HepG2 (cell line): ENCODE measurements around the gene DLST. TPM values are rescaled to one million over a fixed set of nuclear protein-coding genes. Genes with fewer than 3 reads are reported as not detected.
A peak's percentile ranks its signal among the peaks of the same experiment; 100 is the strongest.

ENCODE experiments used
- AKNA ChIP-seq: sonication (generic); formaldehyde crosslinking; IDR thresholded peaks from 2 replicates; pipeline ENCODE4 v1.4.0; 2020; ENCODE audit warnings: missing genetic modification reagents, borderline replicate concordance
- ATM ChIP-seq: fragments of 450-650 bp; IDR thresholded peaks from 2 replicates; pipeline ENCODE4 v1.7.1; 2017; ENCODE audit warnings: mild to moderate bottlenecking, borderline replicate concordance
- CREBL2 ChIP-seq: sonication (generic); formaldehyde crosslinking; IDR thresholded peaks from 2 replicates; pipeline ENCODE4 v1.8.1; 2023; ENCODE audit warnings: missing genetic modification reagents, mild to moderate bottlenecking, borderline replicate concordance
- FOXP4 ChIP-seq: sonication (generic); formaldehyde crosslinking; IDR thresholded peaks from 2 replicates; pipeline ENCODE4 v1.4.0; 2020; ENCODE audit warnings: missing genetic modification reagents
- GLMP ChIP-seq: sonication (generic); formaldehyde crosslinking; IDR thresholded peaks from 2 replicates; pipeline ENCODE4 v1.9.0; 2021; ENCODE audit warnings: missing genetic modification reagents, mild to moderate bottlenecking, borderline replicate concordance
- HCFC1 ChIP-seq: fragments of 150-350 bp; IDR thresholded peaks from 2 replicates; pipeline ENCODE4 v1.6.1; 2014; ENCODE audit warnings: low read depth, low read length
- IRF9 ChIP-seq: sonication (generic); formaldehyde crosslinking; IDR thresholded peaks from 2 replicates; pipeline ENCODE4 v1.8.0; 2022; ENCODE audit warnings: missing genetic modification reagents, mild to moderate bottlenecking, borderline replicate concordance
- KDM1A ChIP-seq: IDR thresholded peaks from 2 replicates; pipeline ENCODE4 v1.6.1; 2016; ENCODE audit warnings: missing compliant biosample characterization
- MXD3 ChIP-seq: IDR thresholded peaks from 2 replicates; pipeline ENCODE4 v1.6.1; 2016; ENCODE audit warnings: mild to moderate bottlenecking, missing biosample characterization, missing genetic modification reagents
- RBFOX2 ChIP-seq: fragments of 200-400 bp; formaldehyde crosslinking; IDR thresholded peaks from 2 replicates; pipeline ENCODE4 v1.6.1; 2017; ENCODE audit warnings: low read depth, mild to moderate bottlenecking, low read length
- SAFB2 ChIP-seq: sonication (generic); formaldehyde crosslinking; IDR thresholded peaks from 2 replicates; pipeline ENCODE4 v1.5.1; 2020; ENCODE audit warnings: missing genetic modification reagents, low read depth, mild to moderate bottlenecking, borderline replicate concordance
- SCMH1 ChIP-seq: sonication (generic); formaldehyde crosslinking; IDR thresholded peaks from 2 replicates; pipeline ENCODE4 v1.9.0; 2021; ENCODE audit warnings: missing genetic modification reagents, mild to moderate bottlenecking, borderline replicate concordance
- TEF ChIP-seq: sonication (generic); formaldehyde crosslinking; IDR thresholded peaks from 2 replicates; pipeline ENCODE4 v1.5.0; 2020; ENCODE audit warnings: missing genetic modification reagents
- ZBTB7B ChIP-seq: sonication (generic); formaldehyde crosslinking; IDR thresholded peaks from 2 replicates; pipeline ENCODE4 v1.4.0; 2020; ENCODE audit warnings: missing genetic modification reagents
- ZKSCAN1 ChIP-seq: fragments of 150-350 bp; IDR thresholded peaks from 2 replicates; pipeline ENCODE4 v1.6.1; 2014; ENCODE audit warnings: low read length
- ZNF251 ChIP-seq: sonication (generic); formaldehyde crosslinking; IDR thresholded peaks from 2 replicates; pipeline ENCODE4 v1.9.0; 2021; ENCODE audit warnings: mild to moderate bottlenecking, missing genetic modification reagents
- ZNF562 ChIP-seq: sonication (generic); formaldehyde crosslinking; IDR thresholded peaks from 2 replicates; pipeline ENCODE4 v1.8.0; 2022; ENCODE audit warnings: missing genetic modification reagents, borderline replicate concordance
- ZNF670 ChIP-seq: sonication (generic); formaldehyde crosslinking; IDR thresholded peaks from 2 replicates; pipeline ENCODE4 v1.8.0; 2022; ENCODE audit warnings: mild to moderate bottlenecking, missing genetic modification reagents, borderline replicate concordance
- polyA plus RNA-seq, 8 experiments: library from polyadenylated mRNA; depleted of rRNA in 3 of 8; stranded (reverse) in 7 of 8; unstranded in 1 of 8; fragments of >200 nt; fragmentation: Illumina TruSeq in 4 of 8; extraction: Trizol in 4 of 8; gene quantifications; 2 replicates each; pipeline versions ENCODE4 v1.2.1 to v1.2.3, GENCODE V29; 2011 to 2016; ENCODE audit warnings: low read depth in 4 of 8, missing spikeins in 1 of 8, mixed read lengths in 1 of 8; ENCODE audit not compliant: insufficient read depth in 1 of 8
- total RNA-seq, 5 experiments: library from RNA; depleted of rRNA; stranded (reverse); fragments of >200 nt; fragmentation: Illumina TruSeq; extraction: Trizol; gene quantifications; 2 replicates each; pipeline ENCODE4 v1.2.3, GENCODE V29; 2016; ENCODE audit warnings: low read depth in 1 of 5

Gene DLST
- total and polyA plus RNA-seq, 2 of the 13 experiments (the other 11 are each of a cell fraction or from before 2014, with no cell fraction given): 56.5 to 94.3 TPM

- TF ChIP-seq AKNA: no peak
- no peak for TF ChIP-seq RBFOX2
- no peak for TF ChIP-seq GLMP
- TF ChIP-seq MXD3 (CRISPR knock-in tag): peak; percentile 88; the same call in 1 of the 2 replicates
- no peak for TF ChIP-seq TEF (CRISPR knock-in tag)
- TF ChIP-seq SAFB2 (CRISPR knock-in tag): no peak
- TF ChIP-seq SCMH1 (CRISPR knock-in tag): no peak
- 0 out of 2 replicates have a peak, but pooled peaks have one; percentile 38 for TF ChIP-seq IRF9 (CRISPR knock-in tag)
- TF ChIP-seq ZBTB7B (CRISPR knock-in tag): no peak
- no peak for TF ChIP-seq ATM
- no peak for TF ChIP-seq CREBL2
- TF ChIP-seq ZNF670 (CRISPR knock-in tag): peak; percentile 68; the same call in 1 of the 2 replicates
- TF ChIP-seq ZNF562: no peak
- no peak for TF ChIP-seq ZNF251
- 0 out of 2 replicates have a peak, but pooled peaks have one; percentile 25 for TF ChIP-seq KDM1A (CRISPR knock-in tag)
- TF ChIP-seq HCFC1: no peak
- TF ChIP-seq FOXP4: peak; percentile 92
- TF ChIP-seq ZKSCAN1: no peak
Measured at GRCh38 chr14:74898694-74899093, 17.0 kb downstream of the DLST start (continued).
